Ishikawa (cell line): ENCODE results near the gene OR5D18.

Experiments
- CEBPB ChIP-seq: IDR thresholded peaks from 2 replicates; pipeline ENCODE4 v1.6.1; 2012
- CREB1 ChIP-seq: IDR thresholded peaks from 2 replicates; pipeline ENCODE4 v1.6.1; 2012; ENCODE audit warnings: low read depth
- EGR1 ChIP-seq: IDR thresholded peaks from 2 replicates; pipeline ENCODE4 v1.6.1; 2012
- EP300 ChIP-seq: IDR thresholded peaks from 2 replicates; pipeline ENCODE4 v1.6.1; 2012; ENCODE audit warnings: borderline replicate concordance
- FOXM1 ChIP-seq: IDR thresholded peaks from 2 replicates; pipeline ENCODE4 v1.6.1; 2012; ENCODE audit warnings: low read depth, borderline replicate concordance
- NFIC ChIP-seq: IDR thresholded peaks from 2 replicates; pipeline ENCODE4 v1.6.1; 2012
- RAD21 ChIP-seq: IDR thresholded peaks from 2 replicates; pipeline ENCODE4 v1.6.1; 2012; ENCODE audit warnings: low read depth
- REST ChIP-seq: IDR thresholded peaks from 2 replicates; pipeline ENCODE4 v1.6.1; 2012; ENCODE audit warnings: low read depth, mild to moderate bottlenecking
- TAF1 ChIP-seq: IDR thresholded peaks from 2 replicates; pipeline ENCODE4 v1.6.1; 2012; ENCODE audit warnings: low read depth, mild to moderate bottlenecking
- TCF12 ChIP-seq: IDR thresholded peaks from 2 replicates; pipeline ENCODE4 v1.6.1; 2012; ENCODE audit warnings: low read depth
- TEAD4 ChIP-seq: IDR thresholded peaks from 2 replicates; pipeline ENCODE4 v1.6.1; 2012
- YY1 ChIP-seq: IDR thresholded peaks from 2 replicates; pipeline ENCODE4 v1.6.1; 2012; ENCODE audit warnings: low read depth
- ZBTB7A ChIP-seq: IDR thresholded peaks from 2 replicates; pipeline ENCODE4 v1.6.1; 2012; ENCODE audit warnings: low read depth
- TF ChIP-seq, protein P1 (sequence below): IDR thresholded peaks from 2 replicates; pipeline ENCODE4 v1.6.1; 2012
- TF ChIP-seq, protein P2 (sequence below): IDR thresholded peaks from 2 replicates; pipeline ENCODE4 v1.6.1; 2012

OR5D18 gene

DNA sequence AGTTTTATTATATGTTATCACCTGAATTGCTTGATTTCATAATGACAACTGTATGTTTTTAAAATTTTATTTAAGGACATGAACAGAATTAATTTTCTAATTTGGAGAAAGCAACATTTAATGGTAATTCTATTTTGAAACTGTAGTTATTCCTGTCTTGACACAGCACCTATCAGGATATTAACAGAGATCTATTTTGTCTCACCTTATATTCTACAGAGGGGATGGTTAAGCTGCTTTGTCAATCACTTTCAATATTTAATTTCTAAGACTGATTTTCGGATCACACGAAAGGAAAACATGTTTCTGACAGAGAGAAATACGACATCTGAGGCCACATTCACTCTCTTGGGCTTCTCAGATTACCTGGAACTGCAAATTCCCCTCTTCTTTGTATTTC lies 19.0 kb downstream of the OR5D18 start, which contains the start of gene OR5D16:
TSS of gene OR5D16 (plus strand) at position 301 of the 400 bp plus-strand sequence. CDS start at position 301, 0 bp downstream.
- TF ChIP-seq NFIC (no peak), REST (no peak), TAF1 (no peak), RAD21 (no peak), EGR1 (no peak), CEBPB (no peak), TEAD4 (no peak), EP300 (no peak)
- TF ChIP-seq, protein P1, sequence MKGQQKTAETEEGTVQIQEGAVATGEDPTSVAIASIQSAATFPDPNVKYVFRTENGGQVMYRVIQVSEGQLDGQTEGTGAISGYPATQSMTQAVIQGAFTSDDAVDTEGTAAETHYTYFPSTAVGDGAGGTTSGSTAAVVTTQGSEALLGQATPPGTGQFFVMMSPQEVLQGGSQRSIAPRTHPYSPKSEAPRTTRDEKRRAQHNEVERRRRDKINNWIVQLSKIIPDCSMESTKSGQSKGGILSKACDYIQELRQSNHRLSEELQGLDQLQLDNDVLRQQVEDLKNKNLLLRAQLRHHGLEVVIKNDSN = no peak
- TF ChIP-seq, protein P2, sequence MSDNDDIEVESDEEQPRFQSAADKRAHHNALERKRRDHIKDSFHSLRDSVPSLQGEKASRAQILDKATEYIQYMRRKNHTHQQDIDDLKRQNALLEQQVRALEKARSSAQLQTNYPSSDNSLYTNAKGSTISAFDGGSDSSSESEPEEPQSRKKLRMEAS = no peak

GRCh38 chr11:55847453-55847852 lies 28.0 kb downstream of the OR5D18 start:
- TF ChIP-seq YY1 (no peak), NFIC (no peak), CREB1 (no peak), FOXM1 (no peak), CEBPB (no peak), TAF1 (no peak), ZBTB7A (no peak), EGR1 (no peak), RAD21 (no peak)

DNA sequence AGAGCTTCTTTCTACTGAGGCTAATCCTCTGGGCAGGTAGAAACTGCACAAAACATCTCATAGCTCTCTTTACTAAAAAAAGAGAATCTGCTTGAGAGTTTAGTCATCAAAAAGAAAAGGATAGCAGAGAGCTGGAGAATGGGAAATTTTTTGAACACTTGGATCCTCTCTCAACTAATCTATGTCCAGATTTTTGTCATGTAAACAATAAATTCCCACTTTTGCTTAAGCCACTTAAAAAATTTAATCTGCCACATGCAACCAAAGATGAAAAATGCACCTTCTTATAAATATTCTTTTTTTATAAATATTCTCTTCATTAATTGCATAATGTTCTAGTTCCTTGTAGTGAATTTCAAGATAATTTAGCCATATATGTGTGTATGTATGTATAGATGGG lies 29.6 kb downstream of the OR5D18 start:
- TF ChIP-seq CEBPB = no peak
- no peak for TF ChIP-seq TEAD4
- no peak for TF ChIP-seq TAF1
- TF ChIP-seq NFIC = no peak
- TF ChIP-seq TCF12 = no peak
- no peak for TF ChIP-seq EGR1
- TF ChIP-seq EP300 = no peak
- no peak for TF ChIP-seq RAD21
- no peak for TF ChIP-seq REST
- TF ChIP-seq, protein P2 = no peak
- TF ChIP-seq, protein P1 = no peak
- no peak for TF ChIP-seq YY1

GRCh38 chr11:55852141-55852540 lies 32.7 kb downstream of the OR5D18 start:
- TF ChIP-seq YY1 (no peak), NFIC (no peak), CREB1 (no peak), EP300 (no peak), TAF1 (no peak), EGR1 (no peak), FOXM1 (no peak), RAD21 (no peak), CEBPB (no peak), TCF12 (no peak), ZBTB7A (no peak), REST (no peak), TEAD4 (no peak)
- TF ChIP-seq, protein P1 = no peak
- TF ChIP-seq, protein P2 = no peak

GRCh38 chr11:55854704-55855103 lies 35.3 kb downstream of the OR5D18 start:
- TF ChIP-seq TEAD4 (no peak), YY1 (no peak), EP300 (no peak), ZBTB7A (no peak), TAF1 (no peak), EGR1 (no peak), CREB1 (no peak), TCF12 (no peak), NFIC (no peak), REST (no peak), CEBPB (no peak)
- TF ChIP-seq, protein P1 = no peak
- TF ChIP-seq, protein P2 = no peak
